OCI-LY1 (cell line): ENCODE measurements around the gene ZNRF3.

ENCODE experiments used
- CTCF ChIP-seq: fragments of 200-600 bp; sonication (generic), shearing (Covaris generic); IDR thresholded peaks from 2 replicates; pipeline ENCODE4 v1.5.1; 2017; ENCODE audit warnings: mild to moderate bottlenecking, antibody characterized with exemption, low read length, moderate library complexity, mixed read lengths
- EZH2 ChIP-seq: fragments of 200-600 bp; sonication (generic), shearing (Covaris generic); IDR thresholded peaks from 2 replicates; pipeline ENCODE4 v1.8.0; 2017; ENCODE audit warnings: borderline replicate concordance, mixed run types, mild to moderate bottlenecking, antibody characterized with exemption, low read length, moderate library complexity, mixed read lengths

- TF ChIP-seq CTCF (no peak), EZH2 (no peak)
Observed at GRCh38 chr22:28884747-28885350, 1.5 kb downstream of the ZNRF3 start.
